CD4-positive, alpha-beta memory T cell (primary cell): Measurements from ENCODE around the gene ARHGAP12. TPM values are rescaled to one million over a fixed set of nuclear protein-coding genes. Genes with fewer than 3 reads are reported as not detected.

Experiments used
- CTCF ChIA-PET: fragments of 350-600 bp; sonication (Branson Sonifier 250); formaldehyde crosslinking; loops from one replicate; lab custom pipeline; 2021; ENCODE audit warnings: inconsistent platforms; ENCODE audit not compliant: partially characterized antibody; lab: Charles Lee
- POLR2A ChIA-PET: fragments of 350-600 bp; sonication (Branson Sonifier 250); formaldehyde crosslinking; loops from one replicate; lab custom pipeline; 2021; ENCODE audit not compliant: partially characterized antibody; lab: Charles Lee
- DNase-seq, 5 donors: peaks; one replicate each; pipeline versions ENCODE4 v3.0.0 to v3.0.0-alpha.2; 2020 to 2022; ENCODE audit warnings: mixed read lengths in 1 of 5
- H3K27ac ChIP-seq: one replicate; pipeline ENCODE4 v1.7.0; 2013; ENCODE audit warnings: low read depth, low read length
- H3K27me3 ChIP-seq: 2 replicates; pipeline ENCODE4 v1.7.0; 2013; ENCODE audit warnings: mild to moderate bottlenecking, low read length, moderate library complexity; ENCODE audit not compliant: insufficient read depth
- H3K36me3 ChIP-seq: 2 replicates; pipeline ENCODE4 v1.7.0; 2013; ENCODE audit warnings: mild to moderate bottlenecking, low read length, moderate library complexity; ENCODE audit not compliant: insufficient read depth
- H3K4me1 ChIP-seq: 2 replicates; pipeline ENCODE4 v1.7.0; 2013; ENCODE audit warnings: mild to moderate bottlenecking, low read length, moderate library complexity; ENCODE audit not compliant: insufficient read depth
- H3K4me3 ChIP-seq, 2 donors: one replicate each; pipeline ENCODE4 v1.7.0; 2013; ENCODE audit warnings: low read length in 2 of 2, mild to moderate bottlenecking in 1 of 2
- H3K9me3 ChIP-seq, 2 donors: one replicate each; pipeline ENCODE4 v1.7.0; 2013; ENCODE audit warnings: low read length in 2 of 2, control low read depth in 1 of 2; ENCODE audit not compliant: control insufficient read depth in 1 of 2
- H3K27ac Mint-ChIP-seq, 7 donors: one replicate each; pipeline ENCODE4 v1.8.0; 2020 to 2021; ENCODE audit warnings: mixed read lengths in 7 of 7, mild to moderate bottlenecking in 6 of 7, inconsistent platforms in 3 of 7, moderate library complexity in 3 of 7
- H3K27me3 Mint-ChIP-seq, 2 donors: one replicate each; pipeline ENCODE4 v1.8.0; 2020 to 2021; ENCODE audit warnings: mixed read lengths in 2 of 2
- H3K36me3 Mint-ChIP-seq, 2 donors: one replicate each; pipeline ENCODE4 v1.8.0; 2020 to 2021; ENCODE audit warnings: mixed read lengths in 2 of 2, inconsistent platforms in 1 of 2, mild to moderate bottlenecking in 1 of 2
- H3K4me1 Mint-ChIP-seq, 4 donors: one replicate each; pipeline ENCODE4 v1.8.0; 2020 to 2021; ENCODE audit warnings: mixed read lengths in 4 of 4, mild to moderate bottlenecking in 1 of 4
- H3K4me3 Mint-ChIP-seq, 8 donors: one replicate each; pipeline ENCODE4 v1.8.0; 2020 to 2021; ENCODE audit warnings: mixed read lengths in 8 of 8, mild to moderate bottlenecking in 7 of 8, moderate library complexity in 6 of 8, inconsistent platforms in 3 of 8
- H3K9me3 Mint-ChIP-seq, 8 donors: one replicate each; pipeline ENCODE4 v1.8.0; 2020 to 2021; ENCODE audit warnings: mixed read lengths in 8 of 8, mild to moderate bottlenecking in 5 of 8, inconsistent platforms in 3 of 8, moderate library complexity in 1 of 8
- intact Hi-C: fragments of 100-400 bp; cut with micrococcal nuclease; formaldehyde crosslinking; loops from one replicate; pipeline ENCODE4 v1.15.1; 2023
- polyA plus RNA-seq, 2 donors: library from polyadenylated mRNA; unstranded; fragments of 300-500 nt; fragmentation: Illumina TruSeq; gene quantifications; one replicate each; pipeline ENCODE4 v1.2.3, GENCODE V29; 2021
- total RNA-seq, 2 experiments: library from RNA; stranded (reverse); gene quantifications; one replicate each; pipeline ENCODE4 v1.2.3, GENCODE V29; 2021

ARHGAP12 gene
- total and polyA plus RNA-seq, 4 experiments from 2014 or later, result 9.6 to 31.2 (median 21.5) TPM

DNA sequence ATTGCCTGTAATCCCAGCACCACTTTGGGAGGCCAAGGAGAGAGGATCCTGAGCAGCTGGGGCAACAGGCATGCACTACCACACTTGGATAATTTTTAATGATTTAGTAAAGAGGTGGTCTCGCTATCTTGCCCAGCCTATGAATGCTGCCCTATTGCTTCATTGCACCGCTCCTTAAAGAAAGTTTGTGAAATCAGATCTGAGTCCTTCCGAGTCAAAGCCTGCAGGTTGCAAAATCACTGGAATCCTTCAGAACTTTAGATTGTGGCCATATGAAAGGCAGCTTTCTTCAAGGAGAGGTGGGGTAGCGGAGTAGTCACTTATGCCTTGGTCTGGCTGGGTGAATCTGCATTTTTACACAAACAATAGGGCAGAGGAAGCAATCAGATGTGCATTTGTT, 166.3 kb downstream of the ARHGAP12 start:
- Mint-ChIP-seq H3K4me3 (no peak overlapping the region), H3K27ac (peak overlapping the region in 1 of 7 donors; percentile 39), H3K9me3 (peaks cover 0 to 4% (median 0%) of the 10 kb centered on the region in 8 donors), H3K4me1 (peaks cover 9 to 17% (median 13%) of the 10 kb centered on the region in 4 donors), H3K27me3 (no peaks in the 10 kb centered on the region), H3K36me3 (peaks cover 0 to 3% of the 10 kb centered on the region in 2 donors)
- DNase-seq, result no peak
- Histone ChIP-seq H3K27me3 (no peaks in the 10 kb centered on the region), H3K36me3 (no peaks in the 10 kb centered on the region), H3K27ac (no peak overlapping the region), H3K4me3 (no peak overlapping the region), H3K9me3 (no peaks in the 10 kb centered on the region), H3K4me1 (peaks cover 10% of the 10 kb centered on the region)
- CTCF ChIA-PET, result interaction anchor here (0.6 to 3.6 kb wide), 2 partner anchors 8 to 1044 kb away, joined by 3 to 18 read pairs; no protein-coding TSS in a partner anchor
- intact Hi-C loops, result loop anchor here (5.0 kb wide), 3 partner anchors 165 to 1060 kb away; partner anchors contain the start of gene ARHGAP12
- POLR2A ChIA-PET, result interaction anchor here (1.5 kb wide), 1 partner anchor 731 kb away, joined by 3 read pairs; the partner anchor contains the start of gene ZNF438

DNA sequence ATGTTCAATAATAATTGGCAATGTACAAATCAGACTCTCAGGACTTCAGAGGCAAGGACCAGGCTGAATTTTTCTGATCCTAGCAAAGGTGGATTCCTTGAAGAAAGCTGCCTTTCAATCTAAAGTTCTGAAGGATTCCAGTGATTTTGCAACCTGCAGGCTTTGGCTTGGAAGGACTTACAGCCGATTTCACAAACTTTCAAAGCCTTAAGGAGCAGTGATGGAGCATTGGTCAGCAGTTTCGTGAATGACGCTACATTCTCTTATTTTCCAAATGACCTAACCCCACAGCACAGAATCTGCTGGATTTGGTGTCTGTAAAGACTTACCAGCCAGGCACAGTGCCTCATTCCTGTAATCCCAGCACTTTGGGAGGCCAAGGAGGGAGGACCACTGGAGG, 167.5 kb downstream of the ARHGAP12 start:
- Mint-ChIP-seq H3K4me1 (peaks cover 9 to 17% (median 13%) of the 10 kb centered on the region in 4 donors), H3K27ac (peak overlapping the region; percentile 94 to 99 (median 99)), H3K27me3 (no peaks in the 10 kb centered on the region), H3K9me3 (peaks cover 0 to 4% (median 0%) of the 10 kb centered on the region in 8 donors), H3K36me3 (peaks cover 0 to 3% of the 10 kb centered on the region in 2 donors), H3K4me3 (peak overlapping the region in 5 of 8 donors; percentile 15 to 86 (median 39))
- no peaks in the 10 kb centered on the region for H3K9me3 ChIP-seq
- CTCF ChIA-PET, result interaction anchor here (1.5 to 3.6 kb wide), 2 partner anchors 9 to 975 kb away, joined by 4 to 18 read pairs; no protein-coding TSS in a partner anchor
- no peaks in the 10 kb centered on the region for H3K36me3 ChIP-seq
- no peaks in the 10 kb centered on the region for H3K27me3 ChIP-seq
- H3K27ac ChIP-seq, result peak overlapping the region; percentile 71
- POLR2A ChIA-PET, result interaction anchor here (0.8 to 1.0 kb wide), 2 partner anchors 9 kb away, joined by 3 read pairs; no protein-coding TSS in a partner anchor
- DNase-seq, result no peak
- intact Hi-C loops, result loop anchor here (2.0 to 5.0 kb wide), 5 partner anchors 166 to 1059 kb away; partner anchors contain the start of genes ARHGAP12 and KIF5B
- H3K4me1 ChIP-seq, result peaks cover 10% of the 10 kb centered on the region
- no peak overlapping the region for H3K4me3 ChIP-seq

DNA sequence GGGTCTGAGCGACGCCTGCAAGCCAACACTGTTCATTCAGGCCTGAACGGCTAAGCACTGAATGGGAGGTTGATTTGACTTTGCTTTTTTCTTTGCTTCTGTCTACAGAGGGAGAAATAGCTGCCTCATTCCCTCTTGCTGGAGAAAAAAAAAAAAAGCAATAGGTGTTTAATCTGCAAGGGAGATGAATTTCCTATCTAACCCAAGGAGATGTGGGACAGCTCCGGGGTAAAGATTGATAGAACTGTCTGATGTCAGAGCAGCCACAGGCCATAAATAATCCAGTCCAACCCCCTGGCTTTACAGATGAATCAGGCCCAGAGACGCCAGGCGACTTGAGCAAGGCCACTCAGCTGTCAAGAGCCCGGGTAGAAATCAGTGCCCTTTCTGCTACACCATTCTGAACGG, 168.0 kb downstream of the ARHGAP12 start:
- POLR2A ChIA-PET, result interaction anchor here (0.8 to 1.1 kb wide), 3 partner anchors 9 to 14 kb away, joined by 3 read pairs; no protein-coding TSS in a partner anchor
- Histone ChIP-seq H3K36me3 (no peaks in the 10 kb centered on the region), H3K27me3 (no peaks in the 10 kb centered on the region), H3K9me3 (no peaks in the 10 kb centered on the region), H3K4me3 (peak overlapping the region in 1 of 2 donors; percentile 61), H3K27ac (peak overlapping the region; percentile 71), H3K4me1 (peaks cover 10% of the 10 kb centered on the region)
- peak overlapping the region; percentile 75 to 92 (median 86) for H3K4me3 Mint-ChIP-seq
- peak overlapping the region; percentile 94 to 99 (median 99) for H3K27ac Mint-ChIP-seq
- H3K9me3 Mint-ChIP-seq, result peaks cover 0 to 4% (median 0%) of the 10 kb centered on the region in 8 donors
- no peak for DNase-seq
- H3K36me3 Mint-ChIP-seq, result peaks cover 0 to 3% of the 10 kb centered on the region in 2 donors
- H3K27me3 Mint-ChIP-seq, result no peaks in the 10 kb centered on the region
- peaks cover 9 to 17% (median 13%) of the 10 kb centered on the region in 4 donors for H3K4me1 Mint-ChIP-seq
- intact Hi-C loops, result loop anchor here (1.0 to 5.0 kb wide), 8 partner anchors 167 to 1411 kb away; partner anchors contain the start of genes ARHGAP12, KIF5B, MTPAP and ZNF438
- CTCF ChIA-PET, result interaction anchor here (1.5 to 3.6 kb wide), 2 partner anchors 10 to 974 kb away, joined by 4 to 18 read pairs; no protein-coding TSS in a partner anchor

DNA sequence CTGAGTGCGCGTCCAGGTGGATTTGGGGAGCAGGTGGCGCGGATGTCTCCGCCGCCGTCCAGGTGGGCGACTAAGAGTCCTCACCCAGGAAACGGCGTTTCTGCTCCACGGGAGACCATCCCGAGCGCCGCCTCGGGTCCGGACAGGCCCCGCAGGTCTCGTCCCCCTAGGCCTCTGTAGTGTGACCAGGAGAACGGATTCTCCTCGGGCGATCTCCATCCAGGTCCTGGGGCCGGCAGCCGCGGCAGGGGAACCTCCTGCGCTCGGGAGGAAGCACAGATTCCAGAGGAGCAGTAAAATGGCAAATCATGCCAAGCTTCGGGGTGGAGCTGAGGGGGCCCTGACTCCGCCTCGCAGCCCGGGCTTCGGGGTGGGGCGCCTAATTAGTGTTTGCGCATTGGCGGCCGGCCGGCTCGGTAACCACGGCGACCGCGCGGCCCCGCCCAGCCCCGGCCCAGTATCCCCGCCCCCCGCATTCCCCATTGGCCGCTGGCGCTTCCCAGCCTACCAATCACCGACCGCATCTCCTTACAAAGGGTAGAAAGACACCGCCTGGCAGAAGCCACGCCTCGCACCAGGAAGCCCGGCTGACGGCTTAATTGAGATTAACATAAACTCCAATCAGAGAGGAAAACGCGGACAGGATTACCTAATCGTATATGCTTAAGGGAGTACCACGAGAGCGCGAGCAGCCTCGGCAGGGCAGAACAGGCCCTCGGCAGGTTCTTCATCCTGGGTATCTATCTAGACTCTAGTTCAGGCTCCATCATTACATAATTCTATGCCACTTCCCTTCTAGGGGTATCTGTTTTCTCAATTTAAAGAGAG, 168.6 kb downstream of the ARHGAP12 start:
- Mint-ChIP-seq H3K27ac (peak overlapping the region; percentile 94 to 99 (median 99)), H3K27me3 (no peaks in the 10 kb centered on the region), H3K4me3 (peak overlapping the region; percentile 75 to 92 (median 86)), H3K36me3 (peaks cover 0 to 3% of the 10 kb centered on the region in 2 donors), H3K4me1 (peaks cover 9 to 17% (median 13%) of the 10 kb centered on the region in 4 donors), H3K9me3 (peaks cover 0 to 4% (median 0%) of the 10 kb centered on the region in 8 donors)
- intact Hi-C loops, result loop anchor here (1.0 to 5.0 kb wide), 8 partner anchors 167 to 1411 kb away; partner anchors contain the start of genes ARHGAP12, KIF5B, MTPAP and ZNF438
- Histone ChIP-seq H3K27me3 (no peaks in the 10 kb centered on the region), H3K36me3 (no peaks in the 10 kb centered on the region), H3K9me3 (no peaks in the 10 kb centered on the region), H3K4me1 (peaks cover 10% of the 10 kb centered on the region), H3K27ac (peak overlapping the region; percentile 78), H3K4me3 (peak overlapping the region; percentile 66 to 90)
- POLR2A ChIA-PET, result interaction anchor here (0.6 to 1.1 kb wide), 12 partner anchors 9 to 1068 kb away, joined by 3 to 10 read pairs (median 3); partner anchors contain the start of gene ZNF438
- CTCF ChIA-PET, result interaction anchor here (1.5 to 3.6 kb wide), 2 partner anchors 10 to 974 kb away, joined by 4 to 18 read pairs; no protein-coding TSS in a partner anchor
- peak; percentile 92 to 99 (median 97) for DNase-seq

DNA sequence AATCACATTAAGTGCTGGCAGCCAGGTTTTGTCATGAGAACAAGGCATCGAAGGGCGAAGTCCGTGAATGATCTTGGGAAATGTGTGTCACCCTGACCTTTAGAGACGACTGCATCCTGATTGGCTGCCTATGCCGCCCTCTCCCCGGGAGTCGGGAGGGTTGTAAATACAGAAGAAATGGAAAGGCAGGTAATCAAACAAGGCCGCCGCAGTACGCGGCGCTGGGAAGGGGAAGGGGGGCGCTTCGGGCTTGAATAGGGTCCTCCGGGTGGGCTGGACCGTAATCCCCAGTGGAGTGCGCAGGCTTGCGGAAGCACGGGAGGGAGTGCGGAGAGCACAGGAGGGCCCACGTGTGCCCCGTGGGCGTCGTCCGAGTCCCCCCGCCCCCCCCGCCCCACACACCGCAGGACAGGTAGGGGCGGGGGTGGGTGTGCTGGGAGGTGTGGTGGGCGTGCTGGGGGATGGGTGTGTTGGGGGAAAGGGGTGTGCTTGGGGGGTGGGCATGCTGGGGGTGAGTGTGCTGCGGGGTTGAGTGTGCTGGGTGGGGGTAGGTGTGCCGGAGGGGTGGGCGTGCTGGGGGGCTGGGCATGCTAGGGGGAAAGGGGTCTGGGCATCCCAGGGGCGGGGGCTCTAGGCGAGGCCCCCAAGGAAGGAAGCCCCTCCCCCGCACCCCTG, 169.4 kb downstream of the ARHGAP12 start:
- Histone ChIP-seq H3K9me3 (no peaks in the 10 kb centered on the region), H3K27me3 (no peaks in the 10 kb centered on the region), H3K36me3 (no peaks in the 10 kb centered on the region), H3K27ac (peak overlapping the region; percentile 78), H3K4me1 (peaks cover 10% of the 10 kb centered on the region), H3K4me3 (peak overlapping the region; percentile 66 to 90)
- CTCF ChIA-PET, result interaction anchor here (2.0 to 3.6 kb wide), 2 partner anchors 11 to 727 kb away, joined by 4 to 18 read pairs; partner anchors contain the start of gene ZNF438
- peak; percentile 20 to 62 (median 33) for DNase-seq
- Mint-ChIP-seq H3K9me3 (no peaks in the 10 kb centered on the region), H3K4me1 (peaks cover 9 to 17% (median 13%) of the 10 kb centered on the region in 4 donors), H3K27me3 (no peaks in the 10 kb centered on the region), H3K36me3 (peaks cover 0 to 3% of the 10 kb centered on the region in 2 donors), H3K27ac (peak overlapping the region; percentile 93 to 99 (median 95)), H3K4me3 (peak overlapping the region; percentile 89 to 98 (median 92))
- POLR2A ChIA-PET, result interaction anchor here (0.9 to 1.0 kb wide), 6 partner anchors 10 to 1067 kb away, joined by 3 to 10 read pairs (median 3); partner anchors contain the start of gene ZNF438
- intact Hi-C loops, result no loop called here

DNA sequence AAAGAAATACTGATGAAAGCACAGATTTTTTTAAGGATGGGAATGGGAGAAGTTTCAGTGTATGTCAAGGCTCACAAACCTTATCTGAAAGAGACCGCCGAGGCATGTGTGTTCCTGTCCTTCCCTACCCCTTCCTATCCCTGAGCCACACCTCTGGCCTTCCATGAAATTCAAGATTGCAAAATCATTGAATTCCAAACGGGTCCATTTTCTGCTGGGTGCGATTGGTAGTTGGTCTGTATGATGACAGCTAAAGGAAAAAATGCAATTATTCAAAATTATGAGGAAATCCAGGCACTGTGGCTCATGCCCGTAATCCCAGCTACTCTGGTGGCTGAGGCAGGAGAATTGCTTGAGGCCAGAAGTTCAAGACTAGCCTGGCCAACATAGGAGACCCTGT, 170.1 kb downstream of the ARHGAP12 start:
- POLR2A ChIA-PET, result no interaction called here
- Histone ChIP-seq H3K27me3 (no peaks in the 10 kb centered on the region), H3K36me3 (no peaks in the 10 kb centered on the region), H3K4me3 (no peak overlapping the region), H3K9me3 (no peaks in the 10 kb centered on the region), H3K4me1 (peaks cover 10% of the 10 kb centered on the region), H3K27ac (no peak overlapping the region)
- CTCF ChIA-PET, result interaction anchor here (2.0 kb wide), 1 partner anchor 727 kb away, joined by 4 read pairs; the partner anchor contains the start of gene ZNF438
- peak overlapping the region; percentile 13 to 93 (median 79) for H3K27ac Mint-ChIP-seq
- DNase-seq, result no peak
- no peaks in the 10 kb centered on the region for H3K27me3 Mint-ChIP-seq
- peaks cover 9 to 17% (median 13%) of the 10 kb centered on the region in 4 donors for H3K4me1 Mint-ChIP-seq
- intact Hi-C loops, result no loop called here
- no peaks in the 10 kb centered on the region for H3K9me3 Mint-ChIP-seq
- H3K36me3 Mint-ChIP-seq, result peaks cover 0 to 3% of the 10 kb centered on the region in 2 donors
- H3K4me3 Mint-ChIP-seq, result peak overlapping the region in 7 of 8 donors; percentile 25 to 92 (median 61)
